Measurements from ENCODE around the gene ZNF367. TPM values are rescaled to one million over a fixed set of nuclear protein-coding genes. Genes with fewer than 3 reads are reported as not detected.

Gene ZNF367
- total RNA-seq, 1 donor from 2014 or later: 12.2 TPM

DNA sequence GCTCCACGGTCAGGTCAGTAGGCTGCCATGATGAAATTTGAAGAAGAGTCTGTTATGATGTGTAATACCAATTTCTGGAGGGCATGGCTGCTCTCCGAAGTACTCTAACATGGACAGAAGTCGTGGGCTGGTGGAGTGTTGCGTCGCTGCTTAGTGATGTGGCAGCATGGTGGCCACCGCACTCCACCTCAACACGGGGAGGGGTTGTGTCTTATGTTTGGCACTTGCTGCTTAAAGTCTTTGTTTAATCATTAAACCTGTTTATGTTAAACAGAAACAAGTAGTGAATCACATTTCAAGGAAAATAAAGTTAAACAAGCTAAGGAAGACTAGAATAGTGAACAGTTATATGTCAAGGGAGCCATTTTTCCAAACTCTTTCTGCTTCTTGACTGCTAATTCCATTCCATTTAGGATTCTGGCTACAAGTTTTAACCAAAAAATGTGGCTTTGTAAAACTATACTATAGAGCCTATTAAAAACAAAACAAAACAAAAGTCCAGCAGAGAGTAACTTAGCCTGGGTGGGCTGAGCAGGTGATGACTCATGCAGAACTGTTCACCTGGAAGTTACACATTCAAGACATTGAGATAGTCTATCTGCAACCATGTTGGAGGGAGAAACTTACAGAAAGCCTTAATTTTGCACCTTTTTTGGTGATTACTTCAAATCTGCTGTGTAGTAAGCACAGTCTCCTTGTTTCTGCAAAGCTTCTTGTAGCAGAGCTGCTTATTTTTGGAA is 41.3 kb upstream of the ZNF367 start:
- TF ChIP-seq, protein P1, sequence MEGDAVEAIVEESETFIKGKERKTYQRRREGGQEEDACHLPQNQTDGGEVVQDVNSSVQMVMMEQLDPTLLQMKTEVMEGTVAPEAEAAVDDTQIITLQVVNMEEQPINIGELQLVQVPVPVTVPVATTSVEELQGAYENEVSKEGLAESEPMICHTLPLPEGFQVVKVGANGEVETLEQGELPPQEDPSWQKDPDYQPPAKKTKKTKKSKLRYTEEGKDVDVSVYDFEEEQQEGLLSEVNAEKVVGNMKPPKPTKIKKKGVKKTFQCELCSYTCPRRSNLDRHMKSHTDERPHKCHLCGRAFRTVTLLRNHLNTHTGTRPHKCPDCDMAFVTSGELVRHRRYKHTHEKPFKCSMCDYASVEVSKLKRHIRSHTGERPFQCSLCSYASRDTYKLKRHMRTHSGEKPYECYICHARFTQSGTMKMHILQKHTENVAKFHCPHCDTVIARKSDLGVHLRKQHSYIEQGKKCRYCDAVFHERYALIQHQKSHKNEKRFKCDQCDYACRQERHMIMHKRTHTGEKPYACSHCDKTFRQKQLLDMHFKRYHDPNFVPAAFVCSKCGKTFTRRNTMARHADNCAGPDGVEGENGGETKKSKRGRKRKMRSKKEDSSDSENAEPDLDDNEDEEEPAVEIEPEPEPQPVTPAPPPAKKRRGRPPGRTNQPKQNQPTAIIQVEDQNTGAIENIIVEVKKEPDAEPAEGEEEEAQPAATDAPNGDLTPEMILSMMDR (conservative IDR thresholded peaks at IDR 0.05; ENCODE audit: low read depth, low read length): no peak
- no peak for DNase-seq (ENCODE audit: low read depth)
- H3K4me3 ChIP-seq (ENCODE audit: low read depth, low read length): no peak overlapping the region

DNA sequence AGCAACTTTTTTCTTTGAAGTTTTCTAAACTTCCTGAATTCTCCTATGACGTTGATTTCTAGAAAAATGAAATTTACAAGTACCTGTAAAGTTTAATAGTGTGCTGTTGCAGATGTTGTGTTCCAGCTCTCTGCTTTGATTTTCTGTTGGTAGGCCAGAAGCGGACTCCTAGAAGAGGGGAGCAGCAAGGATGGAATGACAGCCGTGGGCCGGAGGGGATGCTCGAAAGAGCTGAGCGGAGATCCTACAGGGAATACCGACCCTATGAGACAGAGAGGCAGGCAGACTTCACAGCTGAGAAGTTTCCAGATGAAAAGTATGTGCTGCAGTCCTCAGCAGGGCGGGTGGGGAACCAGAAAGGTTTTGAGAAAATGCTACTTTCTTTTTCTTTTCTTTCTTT is 40.1 kb upstream of the ZNF367 start:
- no peak overlapping the region for H3K4me3 ChIP-seq (ENCODE audit: low read depth, low read length)
- TF ChIP-seq, protein P1 (conservative IDR thresholded peaks at IDR 0.05; ENCODE audit: low read depth, low read length): no peak
- DNase-seq (ENCODE audit: low read depth): no peak

DNA sequence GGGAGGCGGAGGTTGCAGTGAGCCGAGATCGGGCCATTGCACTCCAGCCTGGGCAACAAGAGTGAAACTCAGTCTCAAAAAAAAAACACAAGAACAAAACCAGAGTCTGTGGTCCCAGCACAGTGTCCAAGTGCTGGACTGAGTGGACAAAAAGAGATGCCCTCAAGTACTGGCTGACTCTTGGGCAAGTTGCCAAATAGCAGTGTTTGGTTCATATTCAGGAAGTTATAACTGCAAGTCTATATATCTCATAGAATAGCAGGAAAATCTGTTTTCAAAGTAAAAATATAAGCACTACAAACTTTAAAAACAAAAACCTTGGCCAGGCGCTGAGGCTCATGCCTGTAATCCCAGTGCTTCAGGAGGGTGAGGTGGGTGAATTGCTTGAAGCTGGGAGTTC is 39.1 kb upstream of the ZNF367 start:
- TF ChIP-seq, protein P1 (conservative IDR thresholded peaks at IDR 0.05; ENCODE audit: low read depth, low read length): no peak
- H3K4me3 ChIP-seq (ENCODE audit: low read depth, low read length): no peak overlapping the region
- no peak for DNase-seq (ENCODE audit: low read depth)

DNA sequence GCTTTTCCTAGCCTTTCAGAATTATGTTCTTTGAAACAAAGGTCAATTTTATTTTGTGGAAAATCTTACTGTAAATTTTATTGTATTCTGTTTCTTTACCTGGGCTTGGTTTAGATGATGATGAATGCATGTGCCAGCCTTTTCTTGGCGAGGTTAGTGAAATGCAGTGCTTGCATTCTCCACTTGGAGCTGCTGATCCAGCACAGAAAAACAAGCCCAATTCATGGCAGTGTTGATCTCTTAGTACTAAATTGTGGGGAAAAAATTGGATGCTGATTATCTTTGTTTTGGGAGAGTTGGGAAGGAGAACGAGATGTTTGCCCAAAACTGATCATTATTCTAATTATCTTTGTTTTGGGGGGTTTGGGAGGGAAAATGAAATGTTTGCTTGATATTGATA is 35.5 kb upstream of the ZNF367 start:
- no peak overlapping the region for H3K4me3 ChIP-seq (ENCODE audit: low read depth, low read length)
- DNase-seq (ENCODE audit: low read depth): no peak
- TF ChIP-seq, protein P1 (conservative IDR thresholded peaks at IDR 0.05; ENCODE audit: low read depth, low read length): peak; percentile 64

DNA sequence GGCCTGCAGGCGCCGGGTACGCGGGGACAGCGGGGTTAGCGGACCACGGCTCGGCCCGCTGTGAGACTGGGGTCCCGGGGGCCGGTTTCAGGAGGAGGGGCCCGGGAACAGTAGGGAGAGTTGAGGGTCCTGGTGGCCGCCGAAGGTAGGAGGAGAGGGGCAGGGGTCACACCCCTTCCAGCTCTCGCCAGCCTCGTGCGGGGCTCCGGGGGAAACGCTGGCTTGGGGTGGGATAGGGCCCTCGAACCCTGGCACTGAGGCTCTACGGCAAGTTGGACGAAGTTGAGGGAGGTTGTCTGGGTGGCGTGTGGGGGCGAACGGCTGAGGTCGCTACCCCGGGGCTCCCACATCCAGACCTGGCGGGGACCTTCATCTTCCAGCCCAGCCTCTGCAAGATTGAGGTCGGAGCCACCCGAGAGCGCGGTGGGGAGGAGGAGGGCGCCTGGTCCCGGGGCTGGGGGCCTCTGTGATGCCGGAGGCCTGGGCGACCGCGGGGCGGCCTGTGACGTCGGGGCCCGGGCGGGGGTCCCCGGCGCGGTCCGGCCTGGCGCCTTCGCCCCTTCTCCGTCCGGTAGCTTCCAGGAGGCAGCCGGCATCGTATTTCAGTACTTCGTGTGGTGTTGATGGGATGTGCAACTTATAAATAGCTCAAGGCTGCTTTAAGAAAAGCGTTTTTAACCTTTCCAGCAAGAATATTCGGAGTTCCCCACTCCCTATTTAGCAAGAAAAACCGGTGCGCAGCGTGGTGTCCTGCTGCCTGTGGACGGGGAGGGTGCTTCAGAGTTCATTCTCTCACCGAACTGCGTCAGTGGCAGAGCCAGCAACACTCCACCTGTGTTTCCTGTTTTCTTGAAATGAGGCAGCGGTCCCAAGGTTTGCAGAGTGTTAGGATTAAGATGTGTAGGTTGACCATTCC is 32.7 kb upstream of the ZNF367 start:
- TF ChIP-seq, protein P1 (conservative IDR thresholded peaks at IDR 0.05; ENCODE audit: low read depth, low read length): no peak
- peak overlapping the region; percentile 73 for H3K4me3 ChIP-seq (ENCODE audit: low read depth, low read length)
- DNase-seq (ENCODE audit: low read depth): no peak

DNA sequence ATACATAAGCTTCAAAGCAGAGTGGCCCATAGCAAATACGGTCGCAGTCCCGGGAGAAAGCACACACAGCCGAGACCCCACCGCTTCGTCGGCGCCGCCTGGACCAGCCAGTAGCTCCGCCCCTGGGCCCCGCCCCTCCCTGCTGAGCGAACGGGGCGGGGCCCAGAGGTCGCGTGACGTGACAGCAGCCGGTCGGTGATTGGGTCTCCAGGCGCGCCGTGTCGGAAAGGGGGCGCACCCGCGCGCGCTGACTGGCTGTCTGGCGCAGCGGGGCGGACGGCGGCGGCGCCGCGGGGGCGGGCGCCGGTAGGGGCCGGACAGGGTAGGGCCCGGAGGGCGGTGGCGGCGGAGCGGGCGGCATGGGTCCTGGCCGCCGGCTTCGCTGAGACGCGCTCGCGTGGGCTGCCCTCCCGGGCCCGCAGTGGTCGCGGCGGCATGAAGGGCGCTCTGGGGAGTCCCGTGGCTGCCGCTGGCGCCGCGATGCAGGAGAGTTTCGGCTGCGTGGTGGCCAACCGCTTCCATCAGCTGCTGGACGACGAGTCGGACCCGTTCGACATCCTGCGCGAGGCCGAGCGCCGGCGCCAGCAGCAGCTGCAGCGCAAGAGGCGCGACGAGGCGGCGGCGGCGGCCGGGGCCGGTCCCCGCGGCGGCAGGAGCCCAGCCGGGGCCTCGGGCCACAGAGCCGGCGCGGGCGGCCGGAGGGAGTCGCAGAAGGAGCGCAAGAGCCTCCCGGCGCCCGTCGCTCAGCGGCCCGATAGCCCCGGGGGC is 31.9 kb upstream of the ZNF367 start, which contains the start of gene HABP4:
Gene HABP4, plus strand, starts transcription at position 325 of the 768 bp plus-strand sequence. Its CDS starts 111 bp downstream, at position 436.
- TF ChIP-seq, protein P1 (conservative IDR thresholded peaks at IDR 0.05; ENCODE audit: low read depth, low read length): no peak
- no peak for DNase-seq (ENCODE audit: low read depth)
- peak within 1 kb of the TSS; percentile 73 for H3K4me3 ChIP-seq (ENCODE audit: low read depth, low read length)

All from epithelial cell of proximal tubule (primary cell).